ENCODE measurements around the gene SP1. TPM values are rescaled to one million over a fixed set of nuclear protein-coding genes. Genes with fewer than 3 reads are reported as not detected.

Gene SP1
- total and polyA plus RNA-seq, 2 donors from 2014 or later = 15.1 to 126 TPM

- H3K27me3 ChIP-seq (ENCODE audit: control insufficient read depth, insufficient read depth, low read length) = peaks cover 2% of the 10 kb centered on the region
- no peak for FAIRE-seq
- DNase-seq = peak in 1 of 5 donors; percentile 33
- H3K27ac ChIP-seq (ENCODE audit: low read depth in 2 of 2, low read length in 2 of 2) = no peak overlapping the region
- no peaks in the 10 kb centered on the region for H3K4me1 ChIP-seq (ENCODE audit: control insufficient read depth in 2 of 3, insufficient read depth in 2 of 3, low read depth in 1 of 3, low read length in 3 of 3)
- H3K4me3 ChIP-seq (ENCODE audit: low read length in 3 of 3) = no peak overlapping the region
- H3K9ac ChIP-seq (ENCODE audit: low read length in 3 of 3) = no peak overlapping the region
- H3K9me3 ChIP-seq (ENCODE audit: control insufficient read depth in 2 of 3, insufficient read depth in 1 of 3, low read length in 3 of 3) = no peaks in the 10 kb centered on the region
- TF ChIP-seq, protein P1, sequence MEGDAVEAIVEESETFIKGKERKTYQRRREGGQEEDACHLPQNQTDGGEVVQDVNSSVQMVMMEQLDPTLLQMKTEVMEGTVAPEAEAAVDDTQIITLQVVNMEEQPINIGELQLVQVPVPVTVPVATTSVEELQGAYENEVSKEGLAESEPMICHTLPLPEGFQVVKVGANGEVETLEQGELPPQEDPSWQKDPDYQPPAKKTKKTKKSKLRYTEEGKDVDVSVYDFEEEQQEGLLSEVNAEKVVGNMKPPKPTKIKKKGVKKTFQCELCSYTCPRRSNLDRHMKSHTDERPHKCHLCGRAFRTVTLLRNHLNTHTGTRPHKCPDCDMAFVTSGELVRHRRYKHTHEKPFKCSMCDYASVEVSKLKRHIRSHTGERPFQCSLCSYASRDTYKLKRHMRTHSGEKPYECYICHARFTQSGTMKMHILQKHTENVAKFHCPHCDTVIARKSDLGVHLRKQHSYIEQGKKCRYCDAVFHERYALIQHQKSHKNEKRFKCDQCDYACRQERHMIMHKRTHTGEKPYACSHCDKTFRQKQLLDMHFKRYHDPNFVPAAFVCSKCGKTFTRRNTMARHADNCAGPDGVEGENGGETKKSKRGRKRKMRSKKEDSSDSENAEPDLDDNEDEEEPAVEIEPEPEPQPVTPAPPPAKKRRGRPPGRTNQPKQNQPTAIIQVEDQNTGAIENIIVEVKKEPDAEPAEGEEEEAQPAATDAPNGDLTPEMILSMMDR (IDR thresholded peaks at IDR 0.05; ENCODE audit: borderline replicate concordance, extremely low read depth, insufficient read depth) = no peak
- intact Hi-C loops (cut with DNase I) = loop anchor here (10.0 kb wide), 1 partner anchor 182 kb away; no protein-coding TSS in a partner anchor
- H3K36me3 ChIP-seq (ENCODE audit: control insufficient read depth in 2 of 3, insufficient read depth in 3 of 3, low read length in 3 of 3) = no peaks in the 10 kb centered on the region
Observed at GRCh38 chr12:53332744-53333143, 47.2 kb upstream of the SP1 start.

- no peak overlapping the region for H3K4me3 ChIP-seq (ENCODE audit: low read length in 3 of 3)
- no peak overlapping the region for H3K27ac ChIP-seq (ENCODE audit: low read depth in 2 of 2, low read length in 2 of 2)
- DNase-seq = peak in 1 of 5 donors; percentile 37
- H3K9me3 ChIP-seq (ENCODE audit: control insufficient read depth in 2 of 3, insufficient read depth in 1 of 3, low read length in 3 of 3) = no peaks in the 10 kb centered on the region
- H3K27me3 ChIP-seq (ENCODE audit: control insufficient read depth, insufficient read depth, low read length) = peaks cover 2% of the 10 kb centered on the region
- intact Hi-C loops (cut with DNase I) = loop anchor here (10.0 kb wide), 1 partner anchor 182 kb away; no protein-coding TSS in a partner anchor
- no peak for FAIRE-seq
- no peaks in the 10 kb centered on the region for H3K4me1 ChIP-seq (ENCODE audit: control insufficient read depth in 2 of 3, insufficient read depth in 2 of 3, low read depth in 1 of 3, low read length in 3 of 3)
- H3K36me3 ChIP-seq (ENCODE audit: control insufficient read depth in 2 of 3, insufficient read depth in 3 of 3, low read length in 3 of 3) = no peaks in the 10 kb centered on the region
- TF ChIP-seq, protein P1 (IDR thresholded peaks at IDR 0.05; ENCODE audit: borderline replicate concordance, extremely low read depth, insufficient read depth) = no peak
- no peak overlapping the region for H3K9ac ChIP-seq (ENCODE audit: low read length in 3 of 3)
Observed at GRCh38 chr12:53333289-53333688, 46.7 kb upstream of the SP1 start.

DNA sequence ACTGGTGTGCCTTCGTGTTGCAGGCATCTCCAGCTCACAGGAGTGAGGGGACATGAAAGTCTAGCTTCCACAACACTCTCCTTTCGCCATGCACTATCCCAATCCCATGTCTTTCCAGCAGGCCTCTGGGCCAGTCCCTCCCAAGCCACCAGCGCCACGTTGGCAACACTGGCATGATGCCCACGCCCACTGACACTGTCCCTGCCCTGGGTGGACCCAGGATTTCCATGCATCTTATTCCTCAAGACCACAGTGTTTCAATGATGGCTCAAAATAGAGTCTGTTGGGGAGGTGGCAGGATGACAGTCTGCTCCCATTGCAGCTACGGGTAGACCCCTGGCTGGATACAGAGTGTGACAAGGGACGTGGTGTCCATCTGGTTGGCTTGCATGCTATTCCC is 46.1 kb upstream of the SP1 start:
- peak in 1 of 5 donors; percentile 39 for DNase-seq
- no peak overlapping the region for H3K4me3 ChIP-seq (ENCODE audit: low read length in 3 of 3)
- peaks cover 2% of the 10 kb centered on the region for H3K27me3 ChIP-seq (ENCODE audit: control insufficient read depth, insufficient read depth, low read length)
- TF ChIP-seq, protein P1 (IDR thresholded peaks at IDR 0.05; ENCODE audit: borderline replicate concordance, extremely low read depth, insufficient read depth) = no peak
- no peaks in the 10 kb centered on the region for H3K9me3 ChIP-seq (ENCODE audit: control insufficient read depth in 2 of 3, insufficient read depth in 1 of 3, low read length in 3 of 3)
- no peak overlapping the region for H3K27ac ChIP-seq (ENCODE audit: low read depth in 2 of 2, low read length in 2 of 2)
- no peak for FAIRE-seq
- H3K4me1 ChIP-seq (ENCODE audit: control insufficient read depth in 2 of 3, insufficient read depth in 2 of 3, low read depth in 1 of 3, low read length in 3 of 3) = no peaks in the 10 kb centered on the region
- no peak overlapping the region for H3K9ac ChIP-seq (ENCODE audit: low read length in 3 of 3)
- no peaks in the 10 kb centered on the region for H3K36me3 ChIP-seq (ENCODE audit: control insufficient read depth in 2 of 3, insufficient read depth in 3 of 3, low read length in 3 of 3)
- intact Hi-C loops (cut with DNase I) = loop anchor here (10.0 kb wide), 1 partner anchor 181 kb away; no protein-coding TSS in a partner anchor

- Histone ChIP-seq H3K27ac (ENCODE audit: low read depth in 2 of 2, low read length in 2 of 2) (no peak overlapping the region), H3K36me3 (ENCODE audit: control insufficient read depth in 2 of 3, insufficient read depth in 3 of 3, low read length in 3 of 3) (no peaks in the 10 kb centered on the region), H3K4me1 (ENCODE audit: control insufficient read depth in 2 of 3, insufficient read depth in 2 of 3, low read depth in 1 of 3, low read length in 3 of 3) (no peaks in the 10 kb centered on the region), H3K4me3 (ENCODE audit: low read length in 3 of 3) (no peak overlapping the region), H3K27me3 (ENCODE audit: control insufficient read depth, insufficient read depth, low read length) (peaks cover 2% of the 10 kb centered on the region), H3K9ac (ENCODE audit: low read length in 3 of 3) (no peak overlapping the region), H3K9me3 (ENCODE audit: control insufficient read depth in 2 of 3, insufficient read depth in 1 of 3, low read length in 3 of 3) (no peaks in the 10 kb centered on the region)
- TF ChIP-seq, protein P1 (IDR thresholded peaks at IDR 0.05; ENCODE audit: borderline replicate concordance, extremely low read depth, insufficient read depth) = no peak
- DNase-seq (peak in 1 of 5 donors; percentile 55), FAIRE-seq (no peak)
- intact Hi-C loops (cut with DNase I) = loop anchor here (10.0 kb wide), 1 partner anchor 180 kb away; no protein-coding TSS in a partner anchor
Observed at GRCh38 chr12:53334822-53335221, 45.2 kb upstream of the SP1 start.

Measured in kidney (tissue), 14 donors.